GM18520 (cell line): Measurements from ENCODE around the gene NCOA6.

Experiments
- ATAC-seq: cut with Tn5 transposase; IDR thresholded peaks from one replicate; pipeline ENCODE4 v1.9.1; 2021; ENCODE audit not compliant: unreplicated experiment

Gene NCOA6

DNA sequence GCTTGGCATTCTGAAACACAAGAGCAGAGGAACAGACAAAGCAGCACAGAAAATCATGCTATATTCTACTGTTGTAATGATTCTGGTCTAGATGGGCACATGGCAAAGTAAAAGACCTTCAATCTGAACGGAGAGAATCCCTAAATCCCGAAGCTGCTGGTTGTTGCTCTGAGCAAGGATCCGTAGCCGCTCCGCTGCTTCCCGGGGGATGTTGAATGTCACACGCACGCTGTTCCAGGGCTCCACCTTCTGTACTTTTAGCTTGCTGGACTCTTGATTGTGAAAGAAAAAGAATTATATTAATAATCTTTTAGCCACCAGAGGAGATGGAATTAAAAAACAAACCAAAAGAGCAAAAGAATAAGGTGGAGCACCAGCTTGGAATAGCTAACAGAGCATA, 49.3 kb downstream of the NCOA6 start:
- ATAC-seq = no peak

- no peak for ATAC-seq
Observed at GRCh38 chr20:34774886-34775285, 50.6 kb downstream of the NCOA6 start.

DNA sequence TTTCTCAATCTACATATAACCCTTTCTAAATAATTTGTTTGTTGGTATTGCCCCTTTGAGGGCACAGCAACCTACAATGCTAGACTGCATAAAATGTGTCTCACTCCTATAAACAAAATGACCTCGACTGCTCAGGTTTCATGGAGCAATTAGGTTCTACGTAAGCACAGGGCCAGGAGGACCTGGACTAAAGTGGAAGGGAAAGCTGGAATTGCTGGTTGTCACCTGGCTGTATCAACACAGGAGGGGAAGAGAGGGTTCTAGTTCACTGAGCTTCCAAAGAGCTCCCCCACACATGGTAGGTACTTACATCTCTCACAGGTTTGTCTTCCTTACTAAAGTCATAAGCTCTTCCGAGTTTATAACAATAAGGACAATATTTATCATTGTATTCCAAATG, 51.0 kb downstream of the NCOA6 start:
- no peak for ATAC-seq

DNA sequence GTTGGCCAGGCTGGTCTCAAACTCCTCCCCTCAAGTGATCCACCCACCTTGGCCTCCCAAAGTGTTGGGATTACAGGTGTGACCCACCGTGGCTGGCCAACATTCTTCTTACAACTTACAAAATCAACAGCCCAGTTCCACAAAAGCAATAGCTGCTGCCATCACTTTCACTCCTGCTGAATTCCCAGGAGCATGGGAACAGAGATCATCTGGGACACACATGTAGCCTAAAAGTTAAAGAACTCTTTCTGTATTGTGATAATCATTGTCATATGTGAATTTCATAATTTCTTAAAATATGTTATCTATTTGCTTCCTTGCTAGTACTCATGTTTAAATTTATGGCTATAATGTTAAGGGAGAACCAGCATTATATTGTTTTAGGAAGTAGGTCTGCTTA, 51.7 kb downstream of the NCOA6 start:
- ATAC-seq = no peak

DNA sequence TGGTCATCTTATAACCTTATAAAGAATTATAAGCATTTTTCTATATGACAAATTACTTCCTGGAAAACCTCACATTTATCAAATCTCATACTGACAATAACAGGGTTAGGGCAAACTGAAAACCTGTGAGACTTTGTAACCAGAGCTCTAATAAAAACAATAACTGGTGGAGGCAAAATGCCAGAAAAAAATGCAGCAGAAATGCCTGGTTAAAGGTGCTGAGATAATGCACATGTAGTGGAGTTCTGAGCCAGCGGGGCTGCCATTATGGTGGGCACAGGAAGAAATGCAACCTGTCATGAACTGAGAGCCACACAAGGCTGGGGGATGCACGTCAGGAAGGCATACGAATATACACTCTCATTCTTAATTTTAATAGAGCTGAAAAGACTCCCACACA, 53.0 kb downstream of the NCOA6 start:
- ATAC-seq = no peak

DNA sequence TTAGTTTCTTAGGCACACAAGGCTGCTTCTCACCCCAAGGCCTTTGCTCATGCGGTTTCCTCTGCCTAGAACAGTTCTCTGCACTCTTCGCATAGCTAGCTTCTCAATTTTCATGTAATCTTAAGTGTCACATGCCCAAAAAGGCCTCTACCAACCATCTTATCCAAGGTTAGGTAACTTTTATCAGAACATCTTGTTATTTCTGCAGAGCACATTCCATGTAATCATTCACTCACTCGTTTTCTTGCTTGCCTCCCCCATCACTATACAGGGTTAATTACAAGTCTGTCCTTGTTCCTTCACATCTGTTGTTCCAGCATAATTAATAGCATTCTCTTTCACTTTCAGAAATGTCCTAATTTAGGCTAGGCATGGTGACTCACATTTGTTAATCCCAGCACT, 53.8 kb downstream of the NCOA6 start:
- ATAC-seq = no peak

DNA sequence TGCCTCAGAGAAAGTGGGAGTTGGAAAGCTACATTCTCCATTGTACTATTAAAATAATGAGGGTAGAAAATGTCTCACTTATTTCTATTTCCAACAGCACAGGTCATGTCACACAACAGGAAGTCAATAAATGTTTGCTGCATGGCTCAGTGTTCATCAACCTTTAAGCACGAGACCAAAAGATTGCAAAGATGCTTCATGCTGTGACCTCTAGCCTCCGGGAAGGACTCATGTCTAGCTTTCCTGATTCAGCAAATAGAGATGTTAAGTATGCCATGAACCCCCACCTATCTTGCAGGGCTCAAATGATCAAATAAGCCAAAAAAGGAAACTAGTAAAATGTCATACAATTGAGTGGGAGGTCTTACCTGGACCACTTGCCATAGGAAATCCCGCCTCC, 57.4 kb downstream of the NCOA6 start:
- ATAC-seq = no peak

DNA sequence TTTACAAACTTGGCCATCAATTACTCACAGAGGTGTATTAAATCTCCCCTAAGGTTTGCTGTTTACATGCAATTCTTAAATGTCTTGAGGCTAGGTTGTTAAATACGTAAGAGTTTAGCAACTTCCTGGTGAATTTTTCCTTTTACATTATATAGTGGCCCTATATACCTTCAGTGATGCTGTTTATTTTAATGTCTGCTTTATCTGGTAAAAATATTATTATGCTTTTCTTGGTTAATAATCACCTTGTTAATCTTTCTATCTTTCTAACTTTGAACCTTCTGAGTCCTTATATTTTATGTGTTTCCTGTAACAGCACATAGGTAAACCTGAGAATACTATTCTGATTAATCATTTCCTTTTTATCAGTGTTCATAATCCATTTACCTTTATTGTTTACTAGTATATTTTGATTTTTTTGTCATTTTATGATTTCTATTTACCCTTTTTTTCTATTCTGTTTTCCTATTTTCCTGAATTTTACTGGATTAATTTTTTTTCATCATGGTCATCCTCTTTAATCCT, 63.4 kb downstream of the NCOA6 start:
- no peak for ATAC-seq

DNA sequence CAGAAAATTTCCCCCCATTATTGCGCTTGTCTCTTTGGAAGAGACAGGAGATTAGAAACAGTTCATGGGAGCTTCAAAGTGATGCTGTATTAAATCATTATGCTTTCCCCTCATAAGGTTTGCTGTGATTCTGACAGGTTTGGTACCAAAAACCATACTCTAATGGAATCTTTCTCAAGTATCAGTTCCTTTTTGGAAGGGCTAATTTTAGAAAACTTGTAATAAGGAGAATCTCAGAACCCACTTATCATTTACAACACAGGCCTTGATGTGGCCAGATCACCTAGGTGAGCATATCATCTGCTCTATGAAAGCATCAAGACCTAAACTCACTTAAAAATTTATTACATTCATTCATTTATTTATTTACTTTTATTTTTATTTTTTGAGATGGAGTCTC, 70.1 kb downstream of the NCOA6 start:
- ATAC-seq = no peak

GRCh38 chr20:34754611-34755010, 70.8 kb downstream of the NCOA6 start:
- no peak for ATAC-seq

DNA sequence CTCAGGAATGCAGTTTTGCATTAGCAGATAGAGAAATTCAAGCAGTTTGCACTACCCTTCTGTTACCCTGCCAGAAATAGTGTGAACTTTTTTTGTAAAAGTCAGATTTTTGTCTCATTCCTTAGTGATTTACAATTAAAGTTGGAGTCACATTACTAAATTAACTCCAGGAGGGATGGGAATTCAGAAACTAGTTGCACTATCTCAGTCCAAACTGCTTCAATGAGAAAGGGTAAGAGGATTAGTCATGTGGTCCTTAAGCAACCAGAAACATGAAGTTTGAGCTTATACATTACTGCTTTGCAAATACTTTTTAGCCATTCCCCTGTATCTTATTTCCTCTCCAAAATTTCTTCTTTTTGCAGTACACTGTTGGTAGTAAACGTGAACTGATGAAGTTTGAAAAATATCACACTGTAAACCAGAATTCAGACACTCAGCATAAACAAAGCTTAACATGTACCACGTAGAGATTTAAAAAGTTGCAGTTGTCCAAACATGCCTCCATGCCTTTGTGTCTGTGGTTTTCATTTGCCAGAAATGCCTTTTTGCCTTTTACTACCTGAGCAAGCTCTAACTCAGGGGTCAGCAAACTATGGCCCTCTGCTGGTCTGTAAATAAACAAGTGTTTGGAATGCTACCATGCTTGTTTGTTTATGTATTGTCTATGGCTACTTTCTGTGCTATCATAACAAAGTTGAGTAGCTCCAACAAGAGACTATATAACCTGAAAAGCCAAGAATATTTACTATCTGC, 71.6 kb downstream of the NCOA6 start:
- no peak for ATAC-seq

DNA sequence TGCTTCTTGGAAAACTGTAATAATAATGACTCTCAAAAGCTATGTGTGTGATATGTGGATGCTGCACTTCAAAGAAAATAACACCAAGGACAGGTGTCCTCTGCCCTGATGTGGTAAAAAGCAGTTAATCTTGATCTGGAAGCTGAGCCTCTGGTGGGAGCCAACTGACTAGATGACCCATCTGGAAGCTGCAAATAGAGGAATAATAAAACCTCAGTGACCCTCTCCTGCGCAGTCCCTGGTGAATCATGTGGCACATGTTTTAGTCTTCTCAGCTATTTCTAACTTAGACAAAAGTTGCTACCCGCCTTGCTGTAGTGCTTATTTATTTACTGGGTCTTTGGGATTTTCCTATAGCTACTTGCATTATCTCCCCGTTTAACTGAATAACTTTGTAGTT, 74.0 kb downstream of the NCOA6 start:
- no peak for ATAC-seq

- ATAC-seq = no peak
Observed at GRCh38 chr20:34750484-34750883, 75.0 kb downstream of the NCOA6 start.

DNA sequence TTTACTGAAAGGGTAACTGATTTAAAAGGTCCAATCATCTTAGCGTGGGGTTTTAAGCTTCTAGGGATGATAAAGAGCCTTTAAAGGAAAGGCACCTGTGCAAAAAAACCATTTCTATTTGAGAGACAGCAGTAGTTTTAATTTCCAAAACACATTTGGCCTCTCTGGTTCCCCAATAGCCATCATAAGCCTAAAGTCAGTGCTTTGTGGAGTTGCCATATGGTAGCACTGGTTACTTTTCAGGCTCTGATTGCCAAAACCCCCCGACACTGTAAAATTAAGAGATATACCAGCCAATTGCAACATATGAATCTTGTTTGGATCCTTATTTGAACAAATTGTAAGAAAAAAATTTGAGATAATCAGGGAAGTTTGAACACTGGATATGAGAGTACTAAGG, 76.7 kb downstream of the NCOA6 start:
- ATAC-seq = no peak

- no peak for ATAC-seq
Observed at GRCh38 chr20:34747479-34747878, 78.0 kb downstream of the NCOA6 start.

DNA sequence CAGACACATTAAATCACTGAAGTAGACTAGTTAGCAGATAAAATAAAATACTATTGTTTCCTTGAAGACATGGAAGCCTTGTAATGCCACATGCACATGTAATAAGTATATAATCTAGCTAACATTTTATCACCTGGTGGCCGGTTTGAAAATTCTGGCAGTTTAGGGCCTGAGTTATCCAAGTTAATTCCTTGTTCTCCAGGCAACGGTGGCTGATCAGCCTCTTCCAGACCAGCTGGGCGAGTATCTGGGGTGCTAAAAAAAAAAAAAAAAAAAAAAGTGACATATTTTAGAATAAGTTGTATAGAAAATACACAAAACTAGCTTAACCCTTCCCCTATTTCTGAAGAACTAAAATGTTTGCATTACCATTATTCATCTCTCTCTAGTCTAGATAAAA, 78.8 kb downstream of the NCOA6 start:
- no peak for ATAC-seq

GRCh38 chr20:34744847-34745246, 80.6 kb downstream of the NCOA6 start:
- ATAC-seq = no peak

DNA sequence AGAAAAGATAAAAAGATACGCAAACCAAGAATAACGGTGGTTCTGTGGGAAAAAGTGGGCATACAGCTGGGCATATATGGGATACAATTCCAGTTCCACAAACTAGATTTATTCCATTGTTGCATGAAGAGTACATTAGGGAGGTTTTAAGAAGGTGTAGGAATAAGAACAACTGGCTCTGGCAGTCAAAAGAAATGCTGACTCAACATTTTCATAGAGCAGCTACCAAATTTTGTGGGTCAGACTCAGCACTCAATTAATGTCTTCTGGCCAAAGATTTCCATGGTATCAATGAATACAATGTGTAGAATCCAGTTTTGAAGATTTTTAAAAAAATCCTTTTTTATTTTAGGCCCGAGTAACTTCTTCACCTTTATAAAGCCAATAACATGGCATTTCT, 81.1 kb downstream of the NCOA6 start:
- ATAC-seq = no peak

DNA sequence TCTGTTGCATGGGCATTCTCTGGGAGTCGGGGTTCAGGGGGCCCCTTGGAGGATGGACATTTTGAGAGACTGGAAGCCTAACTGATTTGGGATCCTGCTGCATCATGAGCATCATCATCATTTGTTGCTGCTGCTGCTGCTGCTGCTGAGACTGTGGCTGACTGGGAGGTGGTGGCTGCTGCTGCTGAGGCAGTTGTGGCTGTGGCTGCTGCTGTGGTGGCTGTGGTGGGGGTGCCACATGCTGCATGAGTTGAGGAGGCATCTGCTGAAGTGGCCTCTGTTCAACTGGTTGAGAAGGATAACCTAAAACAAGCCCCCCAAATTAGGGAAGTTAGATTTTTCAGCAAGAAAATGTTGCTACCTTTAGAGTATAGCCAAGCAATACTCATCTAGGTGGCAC, 82.4 kb downstream of the NCOA6 start:
- ATAC-seq = no peak

GRCh38 chr20:34736106-34736735, 89.2 kb downstream of the NCOA6 start:
- ATAC-seq = no peak

DNA sequence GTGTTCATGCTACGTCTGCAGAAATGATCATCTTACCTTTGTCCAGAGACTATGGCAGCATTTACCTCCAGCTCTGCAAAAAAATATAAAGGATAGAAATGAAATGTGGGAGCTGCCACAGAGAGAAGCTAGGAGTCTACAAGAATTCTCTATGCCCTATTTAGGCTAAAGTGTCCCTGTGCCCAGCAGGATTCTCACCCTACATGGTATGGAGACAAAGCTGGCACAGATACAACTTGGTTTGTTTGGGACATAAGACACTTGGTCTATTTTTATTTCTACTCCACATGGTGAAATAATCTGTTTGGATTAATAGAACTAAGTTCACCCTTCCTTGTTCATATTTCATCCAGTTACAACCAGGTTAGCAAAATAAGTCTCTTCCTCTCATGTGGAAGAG, 92.9 kb downstream of the NCOA6 start:
- ATAC-seq = no peak

DNA sequence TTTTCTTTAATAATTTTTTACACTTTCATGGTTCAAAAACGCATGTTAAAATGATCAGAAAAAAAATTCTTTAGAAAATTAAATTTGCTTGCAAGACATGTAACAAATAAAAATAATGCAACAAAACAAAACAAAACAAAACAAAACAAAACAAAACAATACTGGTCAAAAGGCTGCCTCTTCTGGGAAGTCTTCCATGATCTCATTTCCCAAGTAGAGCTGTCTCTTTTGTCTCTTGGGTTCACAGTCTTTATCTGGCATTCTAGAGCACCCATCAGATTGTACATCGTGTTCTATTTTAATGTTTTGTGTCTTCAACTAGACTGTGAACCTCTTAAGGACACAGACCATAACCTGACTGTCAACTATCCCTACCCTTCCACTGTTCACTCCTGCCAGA, 96.0 kb downstream of the NCOA6 start:
- no peak for ATAC-seq

GRCh38 chr20:34724172-34724571, 101.3 kb downstream of the NCOA6 start:
- no peak for ATAC-seq
